CD14-positive monocyte (primary cell): ENCODE data around the gene MOB3B. TPM values are rescaled to one million over a fixed set of nuclear protein-coding genes. Genes with fewer than 3 reads are reported as not detected.

Experiments used
- DNase-seq, 3 donors: peaks; one replicate each; pipeline ENCODE4 v3.0.0-alpha.2; 2011 to 2022
- H2AFZ ChIP-seq: 2 replicates; pipeline ENCODE4 v1.6.0; 2012; ENCODE audit warnings: mild to moderate bottlenecking, low read depth, low read length, inconsistent platforms; ENCODE audit not compliant: insufficient read depth, poor library complexity, severe bottlenecking
- H3K27ac ChIP-seq, 2 donors: 1 replicate in 1 of 2; 2 replicates in 1 of 2; pipeline ENCODE4 v1.5.1; 2012 to 2013; ENCODE audit warnings: low read length in 2 of 2, control low read depth in 1 of 2, inconsistent platforms in 1 of 2, low read depth in 1 of 2, mild to moderate bottlenecking in 1 of 2
- H3K27me3 ChIP-seq, 2 donors: one replicate each; pipeline versions ENCODE4 v1.6.0 to v1.6.1; 2011 to 2013; ENCODE audit warnings: low read length in 2 of 2; ENCODE audit not compliant: control insufficient read depth in 2 of 2, insufficient read depth in 2 of 2
- H3K36me3 ChIP-seq, 2 donors: replicated peaks in 1 of 2; 1 replicate in 1 of 2; 2 replicates in 1 of 2; pipeline versions ENCODE4 v1.5.1 to v1.6.1; 2012 to 2013; ENCODE audit warnings: low read length in 2 of 2, control low read depth in 1 of 2, inconsistent platforms in 1 of 2, mild to moderate bottlenecking in 1 of 2; ENCODE audit not compliant: insufficient read depth in 2 of 2, control insufficient read depth in 1 of 2
- H3K4me1 ChIP-seq, 2 donors: 1 replicate in 1 of 2; 2 replicates in 1 of 2; pipeline versions ENCODE4 v1.5.1 to v1.6.1; 2012 to 2013; ENCODE audit warnings: low read length in 2 of 2, control low read depth in 1 of 2, inconsistent platforms in 1 of 2, mild to moderate bottlenecking in 1 of 2, moderate library complexity in 1 of 2; ENCODE audit not compliant: insufficient read depth in 2 of 2, control insufficient read depth in 1 of 2
- H3K4me2 ChIP-seq: replicated peaks from 2 replicates; pipeline ENCODE3; 2012; ENCODE audit warnings: low read length, moderate library complexity, mild to moderate bottlenecking; ENCODE audit not compliant: poor library complexity, severe bottlenecking; ENCODE audit errors: extremely low read depth
- H3K4me3 ChIP-seq, 3 experiments: fragments of 200-600 bp in 1 of 3; sonication (generic) in 1 of 3; replicated peaks in 1 of 3; 1 replicate in 2 of 3; 2 replicates in 1 of 3; pipeline ENCODE4 v1.5.1; 2011 to 2013; ENCODE audit warnings: low read length in 3 of 3, mild to moderate bottlenecking in 3 of 3, control low read depth in 2 of 3, low read depth in 2 of 3, inconsistent platforms in 1 of 3, moderate library complexity in 1 of 3
- H3K79me2 ChIP-seq: 2 replicates; pipeline ENCODE4 v1.6.0; 2012; ENCODE audit warnings: mild to moderate bottlenecking, control low read depth, inconsistent platforms, low read length, moderate library complexity; ENCODE audit not compliant: insufficient read depth
- H3K9ac ChIP-seq: 2 replicates; pipeline ENCODE4 v1.6.0; 2017; ENCODE audit warnings: low read length, mild to moderate bottlenecking; ENCODE audit not compliant: insufficient read depth, poor library complexity, severe bottlenecking
- H3K9me3 ChIP-seq, 2 donors: replicated peaks in 1 of 2; 1 replicate in 1 of 2; 2 replicates in 1 of 2; pipeline versions ENCODE4 v1.5.1 to v1.6.1; 2012 to 2013; ENCODE audit warnings: low read length in 2 of 2, control low read depth in 1 of 2; ENCODE audit not compliant: control insufficient read depth in 1 of 2, insufficient read depth in 1 of 2
- H4K20me1 ChIP-seq: 2 replicates; pipeline ENCODE4 v1.6.0; 2012; ENCODE audit warnings: mild to moderate bottlenecking, low read length, control low read depth, moderate library complexity; ENCODE audit not compliant: insufficient read depth
- H3K27ac Mint-ChIP-seq, 7 donors: one replicate each; pipeline ENCODE4 v1.8.0; 2020; ENCODE audit warnings: mild to moderate bottlenecking in 7 of 7, mixed read lengths in 7 of 7, moderate library complexity in 6 of 7, inconsistent platforms in 2 of 7
- H3K27me3 Mint-ChIP-seq, 3 donors: one replicate each; pipeline ENCODE4 v1.8.0; 2021 to 2022; ENCODE audit warnings: low read depth in 3 of 3, mild to moderate bottlenecking in 3 of 3, mixed read lengths in 3 of 3, moderate library complexity in 3 of 3, inconsistent platforms in 1 of 3
- H3K36me3 Mint-ChIP-seq, 2 donors: one replicate each; pipeline ENCODE4 v1.8.0; 2020; ENCODE audit warnings: mixed read lengths in 2 of 2, inconsistent platforms in 1 of 2, mild to moderate bottlenecking in 1 of 2
- H3K4me1 Mint-ChIP-seq: one replicate; pipeline ENCODE4 v1.8.0; 2020; ENCODE audit warnings: mild to moderate bottlenecking, mixed read lengths
- H3K4me3 Mint-ChIP-seq, 2 donors: one replicate each; pipeline ENCODE4 v1.8.0; 2020; ENCODE audit warnings: mild to moderate bottlenecking in 2 of 2, mixed read lengths in 2 of 2, moderate library complexity in 1 of 2
- H3K9me3 Mint-ChIP-seq, 7 donors: one replicate each; pipeline ENCODE4 v1.8.0; 2020 to 2022; ENCODE audit warnings: mixed read lengths in 7 of 7, mild to moderate bottlenecking in 6 of 7, moderate library complexity in 6 of 7, inconsistent platforms in 2 of 7
- WGBS: methylation state at CpG from one replicate; pipeline ENCODE4 v1.1.5; 2013; ENCODE audit warnings: missing lambda C conversion rate; ENCODE audit not compliant: insufficient coverage; 5-methylcytosine and 5-hydroxymethylcytosine counted together
- intact Hi-C, 2 donors: fragments of 100-400 bp; cut with micrococcal nuclease; formaldehyde crosslinking; loops; one replicate each; pipeline versions ENCODE4 v1.15.0 to v1.15.1; 2023
- polyA plus RNA-seq, 3 donors: library from polyadenylated mRNA; depleted of rRNA in 1 of 3; unstranded in 2 of 3; stranded (reverse) in 1 of 3; fragments of 300-500 nt in 2 of 3; fragments of >200 nt in 1 of 3; fragmentation: Illumina TruSeq in 2 of 3; gene quantifications; 1 replicate in 2 of 3; 2 replicates in 1 of 3; pipeline ENCODE4 v1.2.3, GENCODE V29; 2012 to 2021
- TF ChIP-seq, protein P1 (sequence below): fragments of 200-600 bp; IDR thresholded peaks from one replicate; pipeline ENCODE4 v1.8.0; 2022; ENCODE audit warnings: antibody characterized with exemption, mild to moderate bottlenecking

Gene MOB3B
- polyA plus RNA-seq, 3 donors = 1.2 to 2.2 (median 1.4) TPM

GRCh38 chr9:27430750-27431535, 98.7 kb downstream of the MOB3B start:
- Histone ChIP-seq H3K4me3 (no peak overlapping the region), H2AFZ (no peak overlapping the region), H3K36me3 (no peaks in the 10 kb centered on the region), H3K27ac (no peak overlapping the region), H3K4me1 (no peaks in the 10 kb centered on the region), H3K9ac (no peak overlapping the region), H3K79me2 (no peaks in the 10 kb centered on the region), H3K4me2 (no peak overlapping the region), H3K9me3 (no peaks in the 10 kb centered on the region), H3K27me3 (no peaks in the 10 kb centered on the region), H4K20me1 (no peaks in the 10 kb centered on the region)
- Mint-ChIP-seq H3K9me3 (no peaks in the 10 kb centered on the region), H3K27me3 (peaks cover 0 to 2% (median 1%) of the 10 kb centered on the region in 3 donors), H3K36me3 (peaks cover 6 to 11% of the 10 kb centered on the region in 2 donors), H3K27ac (no peak overlapping the region), H3K4me3 (no peak overlapping the region), H3K4me1 (peaks cover 3% of the 10 kb centered on the region)
- TF ChIP-seq, protein P1, sequence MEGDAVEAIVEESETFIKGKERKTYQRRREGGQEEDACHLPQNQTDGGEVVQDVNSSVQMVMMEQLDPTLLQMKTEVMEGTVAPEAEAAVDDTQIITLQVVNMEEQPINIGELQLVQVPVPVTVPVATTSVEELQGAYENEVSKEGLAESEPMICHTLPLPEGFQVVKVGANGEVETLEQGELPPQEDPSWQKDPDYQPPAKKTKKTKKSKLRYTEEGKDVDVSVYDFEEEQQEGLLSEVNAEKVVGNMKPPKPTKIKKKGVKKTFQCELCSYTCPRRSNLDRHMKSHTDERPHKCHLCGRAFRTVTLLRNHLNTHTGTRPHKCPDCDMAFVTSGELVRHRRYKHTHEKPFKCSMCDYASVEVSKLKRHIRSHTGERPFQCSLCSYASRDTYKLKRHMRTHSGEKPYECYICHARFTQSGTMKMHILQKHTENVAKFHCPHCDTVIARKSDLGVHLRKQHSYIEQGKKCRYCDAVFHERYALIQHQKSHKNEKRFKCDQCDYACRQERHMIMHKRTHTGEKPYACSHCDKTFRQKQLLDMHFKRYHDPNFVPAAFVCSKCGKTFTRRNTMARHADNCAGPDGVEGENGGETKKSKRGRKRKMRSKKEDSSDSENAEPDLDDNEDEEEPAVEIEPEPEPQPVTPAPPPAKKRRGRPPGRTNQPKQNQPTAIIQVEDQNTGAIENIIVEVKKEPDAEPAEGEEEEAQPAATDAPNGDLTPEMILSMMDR = no peak
- no peak for DNase-seq
- WGBS = 100% methylated on average over 1 of the region's 5 CpGs
- intact Hi-C loops = loop anchor here in 1 of 2 donors (10.0 kb wide), 1 partner anchor 46 kb away; no protein-coding TSS in a partner anchor

GRCh38 chr9:27429917-27430316, 99.7 kb downstream of the MOB3B start:
- Histone ChIP-seq H3K9me3 (no peaks in the 10 kb centered on the region), H3K27me3 (no peaks in the 10 kb centered on the region), H3K36me3 (no peaks in the 10 kb centered on the region), H3K4me3 (no peak overlapping the region), H3K27ac (no peak overlapping the region), H4K20me1 (no peaks in the 10 kb centered on the region), H3K9ac (no peak overlapping the region), H3K4me2 (no peak overlapping the region), H3K4me1 (no peaks in the 10 kb centered on the region), H2AFZ (no peak overlapping the region), H3K79me2 (no peaks in the 10 kb centered on the region)
- DNase-seq = no peak
- H3K4me1 Mint-ChIP-seq = peaks cover 3% of the 10 kb centered on the region
- H3K27me3 Mint-ChIP-seq = peaks cover 0 to 2% (median 1%) of the 10 kb centered on the region in 3 donors
- 87% methylated on average over 3 of the region's 4 CpGs for WGBS
- H3K36me3 Mint-ChIP-seq = peaks cover 2 to 7% of the 10 kb centered on the region in 2 donors
- H3K27ac Mint-ChIP-seq = peak overlapping the region in 1 of 7 donors; percentile 41
- TF ChIP-seq, protein P1 = no peak
- H3K4me3 Mint-ChIP-seq = no peak overlapping the region
- no peaks in the 10 kb centered on the region for H3K9me3 Mint-ChIP-seq
- intact Hi-C loops = loop anchor here in 1 of 2 donors (10.0 kb wide), 1 partner anchor 45 kb away; no protein-coding TSS in a partner anchor
